Esophagus squamous epithelium (tissue), 5 donors: ENCODE measurements around the gene ANKMY2. TPM values are rescaled to one million over a fixed set of nuclear protein-coding genes. Genes with fewer than 3 reads are reported as not detected.

Experiments used
- DNase-seq: peaks from one replicate; lab custom pipeline; 2025; lab: John Stamatoyannopoulos, UW
- H3K27ac ChIP-seq, 4 donors: fragments of 200-600 bp; sonication (generic); one replicate each; pipeline ENCODE4 v1.5.1; 2016 to 2019; ENCODE audit warnings: mild to moderate bottlenecking in 1 of 4
- H3K27me3 ChIP-seq, 4 donors: fragments of 200-600 bp; sonication (generic); 1 replicate in 3 of 4; 2 replicates in 1 of 4; pipeline versions ENCODE4 v1.5.1 to v1.6.0; 2017 to 2021; ENCODE audit warnings: antibody characterized with exemption in 1 of 4
- H3K36me3 ChIP-seq, 3 donors: fragments of 200-600 bp; sonication (generic); one replicate each; pipeline ENCODE4 v1.5.1; 2016 to 2019
- H3K4me1 ChIP-seq, 3 donors: fragments of 200-600 bp; sonication (generic); one replicate each; pipeline ENCODE4 v1.5.1; 2017 to 2019
- H3K4me3 ChIP-seq, 4 donors: fragments of 200-600 bp; sonication (generic); 1 replicate in 3 of 4; 2 replicates in 1 of 4; pipeline ENCODE4 v1.5.1; 2016 to 2019; ENCODE audit warnings: mild to moderate bottlenecking in 2 of 4, moderate library complexity in 1 of 4
- H3K9me3 ChIP-seq, 3 donors: fragments of 200-600 bp; sonication (generic); one replicate each; pipeline ENCODE4 v1.5.1; 2016 to 2019
- CTCF ChIP-seq, 6 experiments: fragments of 450-650 bp in 4 of 6; fragments of 200-600 bp in 2 of 6; sonication (generic) in 2 of 6; IDR thresholded peaks; one replicate each; pipeline ENCODE4 v1.5.1; 2016 to 2019; ENCODE audit warnings: antibody characterized with exemption in 6 of 6, mild to moderate bottlenecking in 4 of 6, moderate library complexity in 4 of 6
- POLR2A ChIP-seq, 4 donors: fragments of 450-650 bp; IDR thresholded peaks; one replicate each; pipeline ENCODE4 v1.6.1; 2017; ENCODE audit warnings: antibody characterized with exemption in 4 of 4, mild to moderate bottlenecking in 4 of 4, moderate library complexity in 3 of 4
- WGBS, 2 donors: methylation state at CpG; one replicate each; pipeline ENCODE4 v1.1.5; 2018; 5-methylcytosine and 5-hydroxymethylcytosine counted together
- intact Hi-C: fragments of 100-400 bp; cut with DNase I; formaldehyde crosslinking; loops from one replicate; pipeline ENCODE4 v1.15.0; 2022
- total RNA-seq, 4 donors: library from RNA; depleted of rRNA; stranded (reverse); fragments of >200 nt; gene quantifications; one replicate each; pipeline ENCODE4 v1.1.0, GENCODE V29; 2016
- donor health status: DM: yes; HTN: yes; CAD: no.

The ANKMY2 gene
- total RNA-seq, 4 donors from 2014 or later = 3.8 to 13.4 (median 7.0) TPM

- Histone ChIP-seq H3K4me3 (no peak overlapping the region), H3K36me3 (no peaks in the 10 kb centered on the region), H3K4me1 (peaks cover 0 to 4% (median 0%) of the 10 kb centered on the region in 3 donors), H3K27ac (no peak overlapping the region), H3K9me3 (no peaks in the 10 kb centered on the region), H3K27me3 (peaks cover 0 to 5% (median 0%) of the 10 kb centered on the region in 4 donors)
- intact Hi-C loops = loop anchor here (10.0 kb wide), 2 partner anchors 130 to 480 kb away; no protein-coding TSS in a partner anchor
- 20 to 29% methylated on average over 13 of the region's 13 CpGs for WGBS, 2 donors
- TF ChIP-seq POLR2A (IDR thresholded peaks at IDR 0.05) (no peak), CTCF (IDR thresholded peaks at IDR 0.05) (peak; percentile 31 to 80 (median 70))
- DNase-seq = no peak
Observed at GRCh38 chr7:16564909-16565426, 80.6 kb downstream of the ANKMY2 start.

GRCh38 chr7:16564023-16564380 is 81.6 kb downstream of the ANKMY2 start:
- WGBS, 2 donors = 76 to 81% methylated on average over 4 of the region's 4 CpGs
- no peak overlapping the region for H3K27ac ChIP-seq
- H3K4me1 ChIP-seq = peaks cover 0 to 4% (median 0%) of the 10 kb centered on the region in 3 donors
- no peaks in the 10 kb centered on the region for H3K36me3 ChIP-seq
- H3K4me3 ChIP-seq = no peak overlapping the region
- no peak for DNase-seq
- intact Hi-C loops = loop anchor here (10.0 kb wide), 2 partner anchors 129 to 479 kb away; no protein-coding TSS in a partner anchor
- TF ChIP-seq POLR2A (IDR thresholded peaks at IDR 0.05) (no peak), CTCF (IDR thresholded peaks at IDR 0.05) (no peak)
- H3K27me3 ChIP-seq = peaks cover 0 to 5% (median 0%) of the 10 kb centered on the region in 4 donors
- no peaks in the 10 kb centered on the region for H3K9me3 ChIP-seq

GRCh38 chr7:16563281-16564022 is 82.1 kb downstream of the ANKMY2 start:
- intact Hi-C loops = loop anchor here (10.0 kb wide), 2 partner anchors 129 to 479 kb away; no protein-coding TSS in a partner anchor
- Histone ChIP-seq H3K4me3 (peak overlapping the region in 1 of 4 donors; percentile 24), H3K4me1 (peaks cover 0 to 4% (median 0%) of the 10 kb centered on the region in 3 donors), H3K27me3 (peaks cover 0 to 5% (median 0%) of the 10 kb centered on the region in 4 donors), H3K9me3 (no peaks in the 10 kb centered on the region), H3K27ac (no peak overlapping the region), H3K36me3 (no peaks in the 10 kb centered on the region)
- 19 to 37% methylated on average over 5 of the region's 5 CpGs for WGBS, 2 donors
- TF ChIP-seq CTCF (IDR thresholded peaks at IDR 0.05) (no peak), POLR2A (IDR thresholded peaks at IDR 0.05) (no peak)
- no peak for DNase-seq

GRCh38 chr7:16562456-16563220 is 82.9 kb downstream of the ANKMY2 start:
- TF ChIP-seq CTCF (IDR thresholded peaks at IDR 0.05) (no peak), POLR2A (IDR thresholded peaks at IDR 0.05) (no peak)
- Histone ChIP-seq H3K27ac (no peak overlapping the region), H3K9me3 (no peaks in the 10 kb centered on the region), H3K36me3 (no peaks in the 10 kb centered on the region), H3K4me3 (no peak overlapping the region), H3K27me3 (peaks cover 0 to 5% (median 0%) of the 10 kb centered on the region in 4 donors), H3K4me1 (peaks cover 0 to 4% (median 0%) of the 10 kb centered on the region in 3 donors)
- 83 to 88% methylated on average over 8 to 9 of the region's 9 CpGs for WGBS, 2 donors
- no peak for DNase-seq
- intact Hi-C loops = loop anchor here (10.0 kb wide), 2 partner anchors 128 to 478 kb away; no protein-coding TSS in a partner anchor
